Liver (tissue), 9 donors: ENCODE measurements around the gene ANKRD11. TPM values are rescaled to one million over a fixed set of nuclear protein-coding genes. Genes with fewer than 3 reads are reported as not detected.

Source experiments
- DNase-seq: peaks from one replicate; pipeline ENCODE4 v3.0.0-alpha.2; 2017; ENCODE audit warnings: low spot score
- H3K27ac ChIP-seq, 2 donors: one replicate each; pipeline ENCODE4 v1.7.0; 2013; ENCODE audit warnings: inconsistent platforms in 2 of 2, low read length in 2 of 2, control low read depth in 1 of 2, low read depth in 1 of 2, mild to moderate bottlenecking in 1 of 2
- H3K27me3 ChIP-seq, 4 donors: one replicate each; pipeline versions ENCODE4 v1.6.1 to v1.7.0; 2013; ENCODE audit warnings: low read length in 3 of 4, inconsistent platforms in 1 of 4, mild to moderate bottlenecking in 1 of 4, moderate library complexity in 1 of 4; ENCODE audit not compliant: control insufficient read depth in 4 of 4, insufficient read depth in 4 of 4
- H3K36me3 ChIP-seq, 4 donors: one replicate each; pipeline versions ENCODE4 v1.6.1 to v1.7.0; 2013; ENCODE audit warnings: low read length in 3 of 4, mild to moderate bottlenecking in 3 of 4, low read depth in 1 of 4, moderate library complexity in 1 of 4; ENCODE audit not compliant: control insufficient read depth in 4 of 4, insufficient read depth in 3 of 4
- H3K4me1 ChIP-seq, 4 donors: one replicate each; pipeline versions ENCODE4 v1.6.1 to v1.7.0; 2013; ENCODE audit warnings: low read length in 3 of 4, mild to moderate bottlenecking in 3 of 4, moderate library complexity in 1 of 4; ENCODE audit not compliant: control insufficient read depth in 4 of 4, insufficient read depth in 4 of 4
- H3K4me3 ChIP-seq, 3 donors: one replicate each; pipeline versions ENCODE4 v1.6.1 to v1.7.0; 2013; ENCODE audit warnings: low read length in 3 of 3, control low read depth in 1 of 3, low read depth in 1 of 3, mild to moderate bottlenecking in 1 of 3
- H3K9ac ChIP-seq, 2 donors: one replicate each; pipeline ENCODE4 v1.7.0; 2013; ENCODE audit warnings: low read length in 2 of 2, mild to moderate bottlenecking in 2 of 2, moderate library complexity in 2 of 2, control low read depth in 1 of 2, low read depth in 1 of 2
- H3K9me3 ChIP-seq, 4 donors: one replicate each; pipeline versions ENCODE4 v1.6.1 to v1.7.0; 2013; ENCODE audit warnings: low read length in 3 of 4; ENCODE audit not compliant: control insufficient read depth in 4 of 4
- EGR1 ChIP-seq, 2 donors: IDR thresholded peaks; 2 replicates each; pipeline ENCODE4 v1.6.1; 2016 to 2018; ENCODE audit warnings: antibody characterized with exemption in 2 of 2, low read depth in 2 of 2
- FOXA1 ChIP-seq: IDR thresholded peaks from 2 replicates; pipeline ENCODE4 v1.6.1; 2016; ENCODE audit warnings: antibody characterized with exemption
- FOXA2 ChIP-seq: IDR thresholded peaks from 2 replicates; pipeline ENCODE4 v1.6.1; 2016; ENCODE audit warnings: antibody characterized with exemption
- GABPA ChIP-seq, 2 donors: IDR thresholded peaks in 1 of 2; conservative IDR thresholded peaks in 1 of 2; 2 replicates each; pipeline ENCODE4 v1.6.1; 2016; ENCODE audit warnings: antibody characterized with exemption in 2 of 2, mild to moderate bottlenecking in 1 of 2, moderate library complexity in 1 of 2
- HNF4A ChIP-seq, 2 donors: conservative IDR thresholded peaks; 2 replicates each; pipeline ENCODE4 v1.6.1; 2016; ENCODE audit warnings: antibody characterized with exemption in 2 of 2, mild to moderate bottlenecking in 2 of 2
- HNF4G ChIP-seq: IDR thresholded peaks from 2 replicates; pipeline ENCODE4 v1.6.1; 2016; ENCODE audit warnings: antibody characterized with exemption
- JUND ChIP-seq, 2 donors: IDR thresholded peaks; 2 replicates each; pipeline ENCODE4 v1.6.1; 2016; ENCODE audit warnings: antibody characterized with exemption in 2 of 2
- NR2F2 ChIP-seq: IDR thresholded peaks from 2 replicates; pipeline ENCODE4 v1.6.1; 2016; ENCODE audit warnings: antibody characterized with exemption
- RAD21 ChIP-seq, 2 donors: IDR thresholded peaks; 2 replicates each; pipeline ENCODE4 v1.6.1; 2016; ENCODE audit warnings: antibody characterized with exemption in 2 of 2, mild to moderate bottlenecking in 2 of 2
- RXRA ChIP-seq, 2 donors: IDR thresholded peaks; 2 replicates each; pipeline ENCODE4 v1.6.1; 2017 to 2018; ENCODE audit warnings: antibody characterized with exemption in 2 of 2, mild to moderate bottlenecking in 1 of 2
- SP1 ChIP-seq: IDR thresholded peaks from 2 replicates; pipeline ENCODE4 v1.6.1; 2018; ENCODE audit warnings: antibody characterized with exemption, mild to moderate bottlenecking
- TAF1 ChIP-seq: conservative IDR thresholded peaks from 2 replicates; pipeline ENCODE4 v1.6.1; 2016; ENCODE audit warnings: antibody characterized with exemption, mild to moderate bottlenecking
- YY1 ChIP-seq: IDR thresholded peaks from 2 replicates; pipeline ENCODE4 v1.6.1; 2016; ENCODE audit warnings: antibody characterized with exemption, mild to moderate bottlenecking
- WGBS: extraction: QIAGEN DNeasy Blood & Tissue Kit; methylation state at CpG from one replicate; pipeline ENCODE4 v1.1.7; 2013; 5-methylcytosine and 5-hydroxymethylcytosine counted together
- polyA plus RNA-seq, 2 donors: library from polyadenylated mRNA; stranded (reverse) in 1 of 2; unstranded in 1 of 2; fragments of 200-250 nt in 1 of 2; fragments of >200 nt in 1 of 2; fragmentation: Nextera tagmentation in 1 of 2; extraction: Ambion mirVana in 1 of 2; gene quantifications; one replicate each; pipeline versions ENCODE4 v1.2.1 to v1.2.3, GENCODE V29; 2013 to 2015
- total RNA-seq, 2 donors: library from RNA; depleted of rRNA; stranded (reverse); fragments of >200 nt; gene quantifications; one replicate each; pipeline ENCODE4 v1.2.3, GENCODE V29; 2014
- TF ChIP-seq, protein P1 (sequence below): IDR thresholded peaks from 2 replicates; pipeline ENCODE4 v1.6.1; 2016; ENCODE audit warnings: antibody characterized with exemption
- TF ChIP-seq, protein P2 (sequence below): fragments of 150-350 bp; IDR thresholded peaks from 2 replicates; pipeline ENCODE4 v1.5.1; 2017; ENCODE audit warnings: improper control_type of control experiment, low read depth, low read length; ENCODE audit not compliant: missing input control
- TF ChIP-seq, protein P3 (sequence below): IDR thresholded peaks from 2 replicates; pipeline ENCODE4 v1.6.1; 2016; ENCODE audit warnings: antibody characterized with exemption, mild to moderate bottlenecking
- TF ChIP-seq, protein P4 (sequence below): IDR thresholded peaks from 2 replicates; pipeline ENCODE4 v1.6.1; 2016; ENCODE audit warnings: antibody characterized with exemption
- TF ChIP-seq, protein P5 (sequence below): IDR thresholded peaks from 2 replicates; pipeline ENCODE4 v1.6.1; 2016; ENCODE audit warnings: antibody characterized with exemption
- donor health status: healthy.
- donor health status: healthy.
- donor health status: healthy.
- donor health status: healthy.
- donor health status: healthy.

Gene ANKRD11
- total and polyA plus RNA-seq, 4 donors = 16.3 to 55.1 (median 28.0) TPM

DNA sequence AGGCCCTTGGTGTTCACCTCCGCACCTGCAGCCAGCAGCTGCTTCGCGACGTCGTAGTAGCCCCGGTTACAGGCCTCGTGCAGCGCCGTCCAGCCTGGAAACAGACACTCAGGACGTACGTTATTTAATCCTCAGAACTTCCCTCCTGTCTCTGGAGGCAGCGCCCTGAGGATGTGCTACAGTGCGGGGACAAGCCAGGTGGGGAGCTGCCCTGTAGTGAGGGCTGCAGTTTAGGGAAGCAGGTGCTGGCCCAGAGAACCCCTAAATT, 201.8 kb downstream of the ANKRD11 start:
- H3K4me3 ChIP-seq = no peak overlapping the region
- DNase-seq = no peak
- no peak overlapping the region for H3K9ac ChIP-seq
- H3K27me3 ChIP-seq = no peaks in the 10 kb centered on the region
- H3K36me3 ChIP-seq = peaks cover 16 to 62% (median 40%) of the 10 kb centered on the region in 4 donors
- H3K27ac ChIP-seq = no peak overlapping the region
- no peaks in the 10 kb centered on the region for H3K9me3 ChIP-seq
- TF ChIP-seq SP1 (no peak), FOXA2 (no peak), TAF1 (no peak), HNF4A (conservative IDR thresholded peaks at IDR 0.05) (no peak), HNF4G (no peak), NR2F2 (no peak), FOXA1 (no peak), RXRA (IDR thresholded peaks at IDR 0.05) (no peak), JUND (IDR thresholded peaks at IDR 0.05) (no peak), EGR1 (IDR thresholded peaks at IDR 0.05; ENCODE audit: low read depth in 2 of 2) (no peak), GABPA (IDR thresholded peaks at IDR 0.05 in 1 of 2, conservative IDR thresholded peaks at IDR 0.05 in 1 of 2) (no peak), RAD21 (IDR thresholded peaks at IDR 0.05) (no peak), YY1 (no peak)
- TF ChIP-seq, protein P1, sequence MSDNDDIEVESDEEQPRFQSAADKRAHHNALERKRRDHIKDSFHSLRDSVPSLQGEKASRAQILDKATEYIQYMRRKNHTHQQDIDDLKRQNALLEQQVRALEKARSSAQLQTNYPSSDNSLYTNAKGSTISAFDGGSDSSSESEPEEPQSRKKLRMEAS = no peak
- TF ChIP-seq, protein P2, sequence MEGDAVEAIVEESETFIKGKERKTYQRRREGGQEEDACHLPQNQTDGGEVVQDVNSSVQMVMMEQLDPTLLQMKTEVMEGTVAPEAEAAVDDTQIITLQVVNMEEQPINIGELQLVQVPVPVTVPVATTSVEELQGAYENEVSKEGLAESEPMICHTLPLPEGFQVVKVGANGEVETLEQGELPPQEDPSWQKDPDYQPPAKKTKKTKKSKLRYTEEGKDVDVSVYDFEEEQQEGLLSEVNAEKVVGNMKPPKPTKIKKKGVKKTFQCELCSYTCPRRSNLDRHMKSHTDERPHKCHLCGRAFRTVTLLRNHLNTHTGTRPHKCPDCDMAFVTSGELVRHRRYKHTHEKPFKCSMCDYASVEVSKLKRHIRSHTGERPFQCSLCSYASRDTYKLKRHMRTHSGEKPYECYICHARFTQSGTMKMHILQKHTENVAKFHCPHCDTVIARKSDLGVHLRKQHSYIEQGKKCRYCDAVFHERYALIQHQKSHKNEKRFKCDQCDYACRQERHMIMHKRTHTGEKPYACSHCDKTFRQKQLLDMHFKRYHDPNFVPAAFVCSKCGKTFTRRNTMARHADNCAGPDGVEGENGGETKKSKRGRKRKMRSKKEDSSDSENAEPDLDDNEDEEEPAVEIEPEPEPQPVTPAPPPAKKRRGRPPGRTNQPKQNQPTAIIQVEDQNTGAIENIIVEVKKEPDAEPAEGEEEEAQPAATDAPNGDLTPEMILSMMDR = no peak
- TF ChIP-seq, protein P3, sequence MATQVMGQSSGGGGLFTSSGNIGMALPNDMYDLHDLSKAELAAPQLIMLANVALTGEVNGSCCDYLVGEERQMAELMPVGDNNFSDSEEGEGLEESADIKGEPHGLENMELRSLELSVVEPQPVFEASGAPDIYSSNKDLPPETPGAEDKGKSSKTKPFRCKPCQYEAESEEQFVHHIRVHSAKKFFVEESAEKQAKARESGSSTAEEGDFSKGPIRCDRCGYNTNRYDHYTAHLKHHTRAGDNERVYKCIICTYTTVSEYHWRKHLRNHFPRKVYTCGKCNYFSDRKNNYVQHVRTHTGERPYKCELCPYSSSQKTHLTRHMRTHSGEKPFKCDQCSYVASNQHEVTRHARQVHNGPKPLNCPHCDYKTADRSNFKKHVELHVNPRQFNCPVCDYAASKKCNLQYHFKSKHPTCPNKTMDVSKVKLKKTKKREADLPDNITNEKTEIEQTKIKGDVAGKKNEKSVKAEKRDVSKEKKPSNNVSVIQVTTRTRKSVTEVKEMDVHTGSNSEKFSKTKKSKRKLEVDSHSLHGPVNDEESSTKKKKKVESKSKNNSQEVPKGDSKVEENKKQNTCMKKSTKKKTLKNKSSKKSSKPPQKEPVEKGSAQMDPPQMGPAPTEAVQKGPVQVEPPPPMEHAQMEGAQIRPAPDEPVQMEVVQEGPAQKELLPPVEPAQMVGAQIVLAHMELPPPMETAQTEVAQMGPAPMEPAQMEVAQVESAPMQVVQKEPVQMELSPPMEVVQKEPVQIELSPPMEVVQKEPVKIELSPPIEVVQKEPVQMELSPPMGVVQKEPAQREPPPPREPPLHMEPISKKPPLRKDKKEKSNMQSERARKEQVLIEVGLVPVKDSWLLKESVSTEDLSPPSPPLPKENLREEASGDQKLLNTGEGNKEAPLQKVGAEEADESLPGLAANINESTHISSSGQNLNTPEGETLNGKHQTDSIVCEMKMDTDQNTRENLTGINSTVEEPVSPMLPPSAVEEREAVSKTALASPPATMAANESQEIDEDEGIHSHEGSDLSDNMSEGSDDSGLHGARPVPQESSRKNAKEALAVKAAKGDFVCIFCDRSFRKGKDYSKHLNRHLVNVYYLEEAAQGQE = no peak
- TF ChIP-seq, protein P4, sequence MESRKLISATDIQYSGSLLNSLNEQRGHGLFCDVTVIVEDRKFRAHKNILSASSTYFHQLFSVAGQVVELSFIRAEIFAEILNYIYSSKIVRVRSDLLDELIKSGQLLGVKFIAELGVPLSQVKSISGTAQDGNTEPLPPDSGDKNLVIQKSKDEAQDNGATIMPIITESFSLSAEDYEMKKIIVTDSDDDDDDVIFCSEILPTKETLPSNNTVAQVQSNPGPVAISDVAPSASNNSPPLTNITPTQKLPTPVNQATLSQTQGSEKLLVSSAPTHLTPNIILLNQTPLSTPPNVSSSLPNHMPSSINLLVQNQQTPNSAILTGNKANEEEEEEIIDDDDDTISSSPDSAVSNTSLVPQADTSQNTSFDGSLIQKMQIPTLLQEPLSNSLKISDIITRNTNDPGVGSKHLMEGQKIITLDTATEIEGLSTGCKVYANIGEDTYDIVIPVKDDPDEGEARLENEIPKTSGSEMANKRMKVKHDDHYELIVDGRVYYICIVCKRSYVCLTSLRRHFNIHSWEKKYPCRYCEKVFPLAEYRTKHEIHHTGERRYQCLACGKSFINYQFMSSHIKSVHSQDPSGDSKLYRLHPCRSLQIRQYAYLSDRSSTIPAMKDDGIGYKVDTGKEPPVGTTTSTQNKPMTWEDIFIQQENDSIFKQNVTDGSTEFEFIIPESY = no peak
- TF ChIP-seq, protein P5, sequence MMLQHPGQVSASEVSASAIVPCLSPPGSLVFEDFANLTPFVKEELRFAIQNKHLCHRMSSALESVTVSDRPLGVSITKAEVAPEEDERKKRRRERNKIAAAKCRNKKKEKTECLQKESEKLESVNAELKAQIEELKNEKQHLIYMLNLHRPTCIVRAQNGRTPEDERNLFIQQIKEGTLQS = no peak
- no peaks in the 10 kb centered on the region for H3K4me1 ChIP-seq
- 96% methylated on average over 13 of the region's 13 CpGs for WGBS
